ENCODE data around the gene TMEM30A. TPM values are rescaled to one million over a fixed set of nuclear protein-coding genes. Genes with fewer than 3 reads are reported as not detected.

The TMEM30A gene
- total and polyA plus RNA-seq, 2 of the 13 experiments (the other 11 are each of a cell fraction or from before 2014, with no cell fraction given), result 17.6 to 54.4 TPM

GRCh38 chr6:75243333-75244062 lies 41.1 kb downstream of the TMEM30A start, which contains the start of gene COX7A2 (continued):
- TF ChIP-seq BRF2 (CRISPR knock-in tag; IDR thresholded peaks at IDR 0.05), result no peak
- TF ChIP-seq POLR2G (IDR thresholded peaks at IDR 0.05; ENCODE audit: low read depth, low read length), result peak; percentile 97
- no peak for TF ChIP-seq ATM (IDR thresholded peaks at IDR 0.05; ENCODE audit: borderline replicate concordance)
- no peak for TF ChIP-seq TBX3 (IDR thresholded peaks at IDR 0.05; ENCODE audit: borderline replicate concordance)
- TF ChIP-seq, protein P1, sequence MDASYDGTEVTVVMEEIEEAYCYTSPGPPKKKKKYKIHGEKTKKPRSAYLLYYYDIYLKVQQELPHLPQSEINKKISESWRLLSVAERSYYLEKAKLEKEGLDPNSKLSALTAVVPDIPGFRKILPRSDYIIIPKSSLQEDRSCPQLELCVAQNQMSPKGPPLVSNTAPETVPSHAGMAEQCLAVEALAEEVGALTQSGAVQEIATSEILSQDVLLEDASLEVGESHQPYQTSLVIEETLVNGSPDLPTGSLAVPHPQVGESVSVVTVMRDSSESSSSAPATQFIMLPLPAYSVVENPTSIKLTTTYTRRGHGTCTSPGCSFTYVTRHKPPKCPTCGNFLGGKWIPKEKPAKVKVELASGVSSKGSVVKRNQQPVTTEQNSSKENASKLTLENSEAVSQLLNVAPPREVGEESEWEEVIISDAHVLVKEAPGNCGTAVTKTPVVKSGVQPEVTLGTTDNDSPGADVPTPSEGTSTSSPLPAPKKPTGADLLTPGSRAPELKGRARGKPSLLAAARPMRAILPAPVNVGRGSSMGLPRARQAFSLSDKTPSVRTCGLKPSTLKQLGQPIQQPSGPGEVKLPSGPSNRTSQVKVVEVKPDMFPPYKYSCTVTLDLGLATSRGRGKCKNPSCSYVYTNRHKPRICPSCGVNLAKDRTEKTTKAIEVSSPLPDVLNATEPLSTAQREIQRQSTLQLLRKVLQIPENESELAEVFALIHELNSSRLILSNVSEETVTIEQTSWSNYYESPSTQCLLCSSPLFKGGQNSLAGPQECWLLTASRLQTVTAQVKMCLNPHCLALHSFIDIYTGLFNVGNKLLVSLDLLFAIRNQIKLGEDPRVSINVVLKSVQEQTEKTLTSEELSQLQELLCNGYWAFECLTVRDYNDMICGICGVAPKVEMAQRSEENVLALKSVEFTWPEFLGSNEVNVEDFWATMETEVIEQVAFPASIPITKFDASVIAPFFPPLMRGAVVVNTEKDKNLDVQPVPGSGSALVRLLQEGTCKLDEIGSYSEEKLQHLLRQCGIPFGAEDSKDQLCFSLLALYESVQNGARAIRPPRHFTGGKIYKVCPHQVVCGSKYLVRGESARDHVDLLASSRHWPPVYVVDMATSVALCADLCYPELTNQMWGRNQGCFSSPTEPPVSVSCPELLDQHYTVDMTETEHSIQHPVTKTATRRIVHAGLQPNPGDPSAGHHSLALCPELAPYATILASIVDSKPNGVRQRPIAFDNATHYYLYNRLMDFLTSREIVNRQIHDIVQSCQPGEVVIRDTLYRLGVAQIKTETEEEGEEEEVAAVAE (CRISPR knock-in tag; IDR thresholded peaks at IDR 0.05; ENCODE audit: borderline replicate concordance), result peak; percentile 86; the same call in 1 of the 2 replicates
- TF ChIP-seq TBX2 (CRISPR knock-in tag; IDR thresholded peaks at IDR 0.05; ENCODE audit: borderline replicate concordance), result peak; percentile 72; the same call in 1 of the 2 replicates
- peak; percentile 73; the same call in 1 of the 2 replicates for TF ChIP-seq ZNF605 (CRISPR knock-in tag; IDR thresholded peaks at IDR 0.05)
- TF ChIP-seq BORCS8-MEF2B (CRISPR knock-in tag; IDR thresholded peaks at IDR 0.05), result peak; percentile 51; the same call in 1 of the 2 replicates
- TF ChIP-seq CCDC6 (CRISPR knock-in tag; IDR thresholded peaks at IDR 0.05), result peak; percentile 75; the same call in 1 of the 2 replicates
- TF ChIP-seq HCFC1 (IDR thresholded peaks at IDR 0.05; ENCODE audit: low read depth, low read length), result peak; percentile 56
- no peak for TF ChIP-seq ZNF281 (CRISPR knock-in tag; IDR thresholded peaks at IDR 0.05; ENCODE audit: borderline replicate concordance)
- no peak for TF ChIP-seq ESRRA (CRISPR knock-in tag; IDR thresholded peaks at IDR 0.05; ENCODE audit: low read depth)
- TF ChIP-seq SALL1 (CRISPR knock-in tag; IDR thresholded peaks at IDR 0.05), result peak; percentile 84; the same call in 1 of the 2 replicates
- peak; percentile 68; the same call in 1 of the 2 replicates for TF ChIP-seq ZNF275 (CRISPR knock-in tag; IDR thresholded peaks at IDR 0.05; ENCODE audit: borderline replicate concordance)
- TF ChIP-seq ZNF44 (CRISPR knock-in tag; IDR thresholded peaks at IDR 0.05), result peak; percentile 53; the same call in 1 of the 2 replicates
- TF ChIP-seq SIN3A (IDR thresholded peaks at IDR 0.05; ENCODE audit: borderline replicate concordance, low read depth, low read length), result peak; percentile 47; the same call in 1 of the 2 replicates
- peak; percentile 96; the same call in 1 of the 2 replicates for TF ChIP-seq YEATS2 (CRISPR knock-in tag; IDR thresholded peaks at IDR 0.05; ENCODE audit: borderline replicate concordance)
- no peak for TF ChIP-seq MATR3 (CRISPR knock-in tag; IDR thresholded peaks at IDR 0.05)
- peak; percentile 66; the same call in 1 of the 2 replicates for TF ChIP-seq NFKB2 (CRISPR knock-in tag; IDR thresholded peaks at IDR 0.05; ENCODE audit: borderline replicate concordance)
- no peak for TF ChIP-seq RCOR2 (CRISPR knock-in tag; IDR thresholded peaks at IDR 0.05)

All from HepG2 (cell line).